HFFc6 (cell line): ENCODE measurements around the gene ZDHHC17. TPM values are rescaled to one million over a fixed set of nuclear protein-coding genes. Genes with fewer than 3 reads are reported as not detected.

Source experiments
- DNase-seq: peaks from one replicate; pipeline ENCODE4 v3.0.0-alpha.2; 2018
- H3K27ac Mint-ChIP-seq: 2 replicates; pipeline ENCODE4 v1.8.0; 2020; ENCODE audit warnings: mild to moderate bottlenecking, mixed read lengths
- H3K27me3 Mint-ChIP-seq: 2 replicates; pipeline ENCODE4 v1.8.0; 2021; ENCODE audit warnings: mild to moderate bottlenecking, moderate library complexity, mixed read lengths; ENCODE audit not compliant: insufficient read depth
- H3K36me3 Mint-ChIP-seq: 2 replicates; pipeline ENCODE4 v1.8.0; 2021; ENCODE audit warnings: low read depth, mixed read lengths
- H3K4me1 Mint-ChIP-seq: 2 replicates; pipeline ENCODE4 v1.8.0; 2020; ENCODE audit warnings: low read depth, mixed read lengths
- H3K4me3 Mint-ChIP-seq: 2 replicates; pipeline ENCODE4 v1.8.0; 2020; ENCODE audit warnings: mild to moderate bottlenecking, moderate library complexity, mixed read lengths
- H3K9me3 Mint-ChIP-seq: 2 replicates; pipeline ENCODE4 v1.8.0; 2020; ENCODE audit warnings: mild to moderate bottlenecking, mixed read lengths
- total RNA-seq, 6 experiments: library from RNA; stranded (reverse); fragmentation: NEBNext Ultra II Directional; extraction: Animal tissue kit (Norgen Biotek cat#: 25700); gene quantifications; 2 replicates in 1 of 6; 3 replicates in 5 of 6; pipeline ENCODE4 v1.2.3, GENCODE V29; 2021
- TF ChIP-seq, protein P1 (sequence below): fragments of 200-600 bp; sonication (generic); IDR thresholded peaks from 2 replicates; pipeline ENCODE4 v1.5.0; 2021; ENCODE audit warnings: antibody characterized with exemption, mild to moderate bottlenecking

The ZDHHC17 gene
- total RNA-seq, 6 experiments from 2014 or later, result 16.0 to 23.6 (median 19.2) TPM

DNA sequence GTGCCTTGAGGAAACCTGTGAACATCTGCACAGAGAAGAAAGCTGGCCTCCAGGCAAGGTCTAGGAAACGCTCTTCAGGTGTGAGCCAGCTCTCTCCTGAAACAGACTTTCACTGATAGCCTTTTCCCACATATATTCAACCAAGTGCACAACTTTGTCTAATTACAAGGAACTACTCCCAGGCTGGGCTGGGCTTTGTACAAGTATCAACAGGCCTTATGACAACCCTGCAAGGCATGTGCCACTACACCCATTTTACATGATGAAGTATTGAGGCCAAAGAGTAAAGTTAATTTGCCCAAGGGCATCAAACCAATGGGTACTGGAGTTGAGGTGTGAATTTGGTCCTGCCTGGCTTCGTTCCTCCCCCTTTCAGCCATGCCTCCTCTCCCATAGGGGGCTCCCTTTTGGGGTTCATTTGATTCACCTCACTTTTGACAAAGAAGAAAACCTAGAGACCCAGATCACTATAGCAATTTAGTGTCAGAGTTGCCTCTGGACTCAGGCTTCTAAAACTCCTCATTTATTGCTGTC lies 112.8 kb downstream of the ZDHHC17 start:
- Mint-ChIP-seq H3K4me3 (0 out of 2 replicates have a peak overlapping the region, but pooled peaks have one; percentile 95), H3K9me3 (no peaks in the 10 kb centered on the region), H3K27me3 (peaks cover 2% of the 10 kb centered on the region; the same call in 1 of the 2 replicates), H3K36me3 (no peaks in the 10 kb centered on the region), H3K27ac (no peak overlapping the region), H3K4me1 (peaks cover 26% of the 10 kb centered on the region)
- DNase-seq, result no peak
- TF ChIP-seq, protein P1, sequence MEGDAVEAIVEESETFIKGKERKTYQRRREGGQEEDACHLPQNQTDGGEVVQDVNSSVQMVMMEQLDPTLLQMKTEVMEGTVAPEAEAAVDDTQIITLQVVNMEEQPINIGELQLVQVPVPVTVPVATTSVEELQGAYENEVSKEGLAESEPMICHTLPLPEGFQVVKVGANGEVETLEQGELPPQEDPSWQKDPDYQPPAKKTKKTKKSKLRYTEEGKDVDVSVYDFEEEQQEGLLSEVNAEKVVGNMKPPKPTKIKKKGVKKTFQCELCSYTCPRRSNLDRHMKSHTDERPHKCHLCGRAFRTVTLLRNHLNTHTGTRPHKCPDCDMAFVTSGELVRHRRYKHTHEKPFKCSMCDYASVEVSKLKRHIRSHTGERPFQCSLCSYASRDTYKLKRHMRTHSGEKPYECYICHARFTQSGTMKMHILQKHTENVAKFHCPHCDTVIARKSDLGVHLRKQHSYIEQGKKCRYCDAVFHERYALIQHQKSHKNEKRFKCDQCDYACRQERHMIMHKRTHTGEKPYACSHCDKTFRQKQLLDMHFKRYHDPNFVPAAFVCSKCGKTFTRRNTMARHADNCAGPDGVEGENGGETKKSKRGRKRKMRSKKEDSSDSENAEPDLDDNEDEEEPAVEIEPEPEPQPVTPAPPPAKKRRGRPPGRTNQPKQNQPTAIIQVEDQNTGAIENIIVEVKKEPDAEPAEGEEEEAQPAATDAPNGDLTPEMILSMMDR, result peak; percentile 40

DNA sequence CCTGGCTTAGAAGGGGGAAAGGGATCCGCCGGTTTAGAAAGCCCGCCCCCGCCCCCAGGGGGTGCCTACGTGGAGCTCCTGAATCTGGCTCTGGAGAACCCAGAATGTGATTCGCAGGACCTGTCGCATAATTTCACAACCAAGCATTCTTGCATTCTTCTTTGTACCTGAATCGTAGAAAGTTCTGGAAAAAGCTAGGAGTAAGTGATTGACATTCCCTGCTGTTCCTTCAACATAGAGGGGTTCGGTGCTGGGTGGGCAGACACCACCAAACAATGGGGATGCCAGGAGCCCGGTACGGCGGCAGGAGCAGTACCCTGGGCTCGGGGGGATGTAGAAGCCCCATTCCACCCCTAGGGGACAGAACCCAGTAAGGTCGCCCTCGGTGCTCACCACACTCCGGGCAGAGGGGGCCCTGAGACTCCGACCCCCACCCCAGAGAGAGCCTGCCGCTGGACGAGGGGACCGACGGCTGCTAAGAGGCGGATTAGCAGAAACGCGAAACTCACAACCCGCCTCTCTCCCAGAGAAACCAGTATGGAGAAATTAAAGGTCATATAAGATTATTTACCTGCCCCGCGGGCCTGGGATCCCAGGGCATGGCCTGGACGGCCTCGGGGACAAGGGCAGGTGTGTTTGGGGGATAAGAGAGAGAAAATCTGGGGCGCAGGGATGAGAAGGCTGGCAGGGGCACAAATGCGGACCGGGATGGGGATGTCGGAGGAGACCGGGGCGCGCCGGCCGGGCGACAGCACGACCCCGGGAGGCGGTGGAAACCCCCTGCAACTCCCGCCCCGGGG lies 114.4 kb downstream of the ZDHHC17 start:
- TF ChIP-seq, protein P1, result peak; percentile 51
- peak overlapping the region; percentile 32 for H3K27ac Mint-ChIP-seq
- H3K27me3 Mint-ChIP-seq, result peaks cover 2% of the 10 kb centered on the region; the same call in 1 of the 2 replicates
- H3K36me3 Mint-ChIP-seq, result no peaks in the 10 kb centered on the region
- no peak for DNase-seq
- peaks cover 39% of the 10 kb centered on the region for H3K4me1 Mint-ChIP-seq
- H3K4me3 Mint-ChIP-seq, result peak overlapping the region; percentile 95
- peaks cover 2% of the 10 kb centered on the region; the same call in 1 of the 2 replicates for H3K9me3 Mint-ChIP-seq

DNA sequence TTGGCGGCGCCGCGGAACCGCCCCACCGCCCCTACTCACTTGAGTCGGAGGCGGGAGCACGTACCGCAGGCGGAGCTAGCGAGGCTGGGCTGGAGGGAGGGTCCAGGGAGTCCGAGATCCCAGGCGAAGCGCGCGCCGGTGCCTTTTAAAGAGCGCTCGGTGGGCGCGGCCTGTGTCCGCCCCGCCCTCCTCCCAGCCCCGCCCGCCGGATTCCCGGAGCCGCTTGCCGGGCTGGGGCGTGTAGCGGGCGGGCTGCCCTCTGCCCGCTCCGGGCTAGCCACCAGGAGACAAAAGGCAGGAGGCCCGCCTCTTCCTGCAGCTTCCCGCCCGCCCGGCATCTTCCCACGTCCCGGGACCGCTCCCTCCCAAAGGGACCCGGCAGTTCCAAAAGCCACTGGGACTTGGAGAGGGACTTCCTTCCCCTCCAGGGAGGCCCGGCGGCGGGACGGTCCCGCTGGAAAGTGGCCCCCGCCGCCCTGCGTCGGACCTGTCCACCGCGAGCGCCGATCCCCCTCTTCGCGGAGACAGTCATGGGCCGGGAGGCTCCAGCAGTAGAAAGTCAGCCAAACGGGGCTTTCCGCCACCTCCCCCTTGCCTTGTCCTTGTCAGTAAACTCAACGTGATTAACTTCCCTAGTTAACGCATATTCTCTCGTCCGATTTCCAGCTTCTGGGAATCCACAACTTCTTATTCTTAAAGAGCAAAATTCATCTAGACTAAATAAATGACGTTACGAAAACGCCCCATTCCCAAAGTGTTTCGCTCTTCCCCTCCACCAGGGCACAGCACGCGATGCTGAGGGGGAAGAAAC lies 115.2 kb downstream of the ZDHHC17 start, which contains the start of gene CSRP2:
TSS of gene CSRP2 (minus strand) at position 121 of the 811 bp plus-strand sequence. CDS start 12,759 bp downstream, outside the sequence.
- TF ChIP-seq, protein P1, result peak; percentile 54
- Mint-ChIP-seq H3K9me3 (peaks cover 10% of the 10 kb centered on the region; the same call in 1 of the 2 replicates), H3K4me3 (peak within 1 kb of the TSS; percentile 95), H3K36me3 (0 out of 2 replicates have a peak, but pooled peaks cover 5% of the 10 kb centered on the region), H3K27ac (peak within 1 kb of the TSS; percentile 93), H3K27me3 (peaks cover 2% of the 10 kb centered on the region; the same call in 1 of the 2 replicates), H3K4me1 (peaks cover 47% of the 10 kb centered on the region)
- DNase-seq, result peak; percentile 58

DNA sequence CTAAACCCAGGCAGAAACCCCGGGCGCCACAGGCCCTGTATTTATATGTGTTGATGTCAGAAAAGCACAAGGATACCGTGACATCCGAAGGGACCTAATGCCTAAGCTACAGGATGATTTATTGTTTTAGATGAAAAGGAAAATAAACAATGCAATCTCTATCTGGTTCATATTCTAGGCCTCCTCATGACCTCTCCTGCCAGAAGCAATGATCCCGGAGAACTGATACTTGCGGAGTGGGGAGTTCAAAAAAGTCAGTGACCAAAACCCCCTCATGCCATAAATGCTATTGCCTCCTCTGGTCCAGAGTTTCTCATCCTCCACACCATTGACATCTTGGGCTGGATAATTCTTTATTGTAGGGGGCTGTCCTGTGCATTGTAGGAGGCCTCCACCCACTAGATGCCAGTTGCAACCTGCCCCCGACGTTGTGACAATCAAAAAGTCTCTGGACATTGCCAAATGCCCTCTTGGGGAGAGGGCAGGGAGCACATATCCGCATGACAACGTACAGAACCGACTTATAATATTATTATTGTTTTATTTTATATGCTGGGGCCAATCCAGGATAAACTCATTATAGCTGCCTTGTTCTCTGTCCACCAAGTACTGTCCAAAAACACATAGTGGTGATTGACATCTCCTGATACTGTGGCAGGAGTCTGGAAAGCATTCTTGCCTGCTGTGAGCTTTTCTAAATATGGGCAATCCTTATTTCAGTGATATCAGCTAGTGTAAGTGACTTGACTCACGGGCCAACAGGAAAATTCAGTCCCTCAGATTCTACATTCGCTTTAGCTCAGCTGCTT lies 116.0 kb downstream of the ZDHHC17 start:
- Mint-ChIP-seq H3K4me1 (peaks cover 49% of the 10 kb centered on the region), H3K9me3 (peaks cover 11% of the 10 kb centered on the region; the same call in 1 of the 2 replicates), H3K36me3 (0 out of 2 replicates have a peak, but pooled peaks cover 6% of the 10 kb centered on the region), H3K4me3 (peak overlapping the region; percentile 89), H3K27me3 (peaks cover 2% of the 10 kb centered on the region; the same call in 1 of the 2 replicates), H3K27ac (peak overlapping the region; percentile 93)
- DNase-seq, result no peak
- TF ChIP-seq, protein P1, result peak; percentile 7; the same call in 1 of the 2 replicates
